H1 (cell line): Measurements from ENCODE around the gene PCID2. TPM values are rescaled to one million over a fixed set of nuclear protein-coding genes. Genes with fewer than 3 reads are reported as not detected.
A peak's percentile ranks its signal among the peaks of the same experiment; 100 is the strongest.

ENCODE experiments used
- CTCF ChIA-PET: fragments of 300-600 bp; sonication (Branson Sonifier 250); formaldehyde crosslinking; loops from one replicate; lab custom pipeline; 2021; ENCODE audit not compliant: partially characterized antibody; lab: Charles Lee
- POLR2A ChIA-PET: fragments of 300-600 bp; sonication (Branson Sonifier 250); formaldehyde crosslinking; loops from one replicate; lab custom pipeline; 2021; ENCODE audit warnings: inconsistent platforms; ENCODE audit not compliant: partially characterized antibody; lab: Charles Lee
- DNase-seq, 2 experiments: peaks; one replicate each; pipeline versions ENCODE4 v3.0.0 to v3.0.0-alpha.2; 2010 to 2022; ENCODE audit warnings: low spot score in 2 of 2, low read depth in 1 of 2, mixed read lengths in 1 of 2
- FAIRE-seq: peaks from 2 replicates; lab custom pipeline; 2011; peaks lifted over from hg19 to GRCh38; lab: Jason Lieb, UNC
- H2AFZ ChIP-seq: 2 replicates; pipeline ENCODE4 v1.8.1; 2012; ENCODE audit warnings: low read length, inconsistent platforms
- H2AK5ac ChIP-seq: 2 replicates; pipeline ENCODE4 v1.6.1; 2013; ENCODE audit warnings: low read depth, low read length
- H2BK120ac ChIP-seq: replicated peaks from 2 replicates; pipeline ENCODE3; 2013; ENCODE audit warnings: low read depth, low read length, inconsistent platforms
- H2BK12ac ChIP-seq: 2 replicates; pipeline ENCODE4 v1.6.1; 2013; ENCODE audit warnings: low read depth, low read length
- H2BK15ac ChIP-seq: 2 replicates; pipeline ENCODE4 v1.6.1; 2013; ENCODE audit warnings: low read length
- H2BK20ac ChIP-seq: 2 replicates; pipeline ENCODE4 v1.6.1; 2013; ENCODE audit warnings: low read length
- H2BK5ac ChIP-seq: 2 replicates; pipeline ENCODE4 v1.6.1; 2013; ENCODE audit warnings: low read depth, low read length
- H3K14ac ChIP-seq: 2 replicates; pipeline ENCODE4 v1.6.1; 2013; ENCODE audit warnings: inconsistent platforms; ENCODE audit not compliant: insufficient read length
- H3K18ac ChIP-seq: 2 replicates; pipeline ENCODE4 v1.6.1; 2013; ENCODE audit warnings: low read length; ENCODE audit errors: extremely low read depth
- H3K23ac ChIP-seq: 2 replicates; pipeline ENCODE4 v1.6.1; 2013; ENCODE audit warnings: inconsistent platforms; ENCODE audit not compliant: insufficient read length
- H3K23me2 ChIP-seq: 2 replicates; pipeline ENCODE4 v1.6.1; 2013; ENCODE audit warnings: low read depth, low read length
- H3K27ac ChIP-seq: 2 replicates; pipeline ENCODE4 v1.6.1; 2011; ENCODE audit warnings: low read depth, low read length, inconsistent platforms
- H3K27me3 ChIP-seq, 4 experiments: replicated peaks in 1 of 4; 1 replicate in 1 of 4; 2 replicates in 3 of 4; pipeline versions ENCODE4 v1.6.1 to v1.8.1; 2011 to 2013; ENCODE audit warnings: low read length in 3 of 4, mild to moderate bottlenecking in 3 of 4, inconsistent platforms in 2 of 4, mixed read lengths in 2 of 4, moderate library complexity in 1 of 4; ENCODE audit not compliant: control insufficient read depth in 3 of 4, insufficient read depth in 3 of 4; ENCODE audit errors: extremely low read depth in 1 of 4
- H3K36me3 ChIP-seq, 4 experiments: 2 replicates each; pipeline versions ENCODE4 v1.6.1 to v1.8.1; 2011 to 2013; ENCODE audit warnings: mild to moderate bottlenecking in 4 of 4, low read length in 3 of 4, moderate library complexity in 2 of 4, control low read depth in 1 of 4, inconsistent platforms in 1 of 4; ENCODE audit not compliant: insufficient read depth in 4 of 4, control insufficient read depth in 2 of 4
- H3K4ac ChIP-seq: replicated peaks from 2 replicates; pipeline ENCODE3; 2013; ENCODE audit warnings: low read length, low read depth, mixed read lengths, inconsistent platforms; ENCODE audit not compliant: insufficient read length
- H3K4me1 ChIP-seq, 4 experiments: replicated peaks in 1 of 4; 1 replicate in 1 of 4; 2 replicates in 3 of 4; pipeline versions ENCODE4 v1.6.1 to v1.8.1; 2011 to 2013; ENCODE audit warnings: low read length in 3 of 4, inconsistent platforms in 2 of 4, mixed read lengths in 1 of 4; ENCODE audit not compliant: insufficient read depth in 4 of 4, control insufficient read depth in 3 of 4
- H3K4me2 ChIP-seq, 2 experiments: 2 replicates each; pipeline versions ENCODE4 v1.6.1 to v1.8.1; 2011 to 2013; ENCODE audit warnings: low read depth in 2 of 2, low read length in 2 of 2, control low read depth in 1 of 2, inconsistent platforms in 1 of 2, mild to moderate bottlenecking in 1 of 2; ENCODE audit not compliant: insufficient read depth in 1 of 2
- H3K4me3 ChIP-seq, 4 experiments: fragments of 200-600, 300-600 bp in 1 of 4; sonication (generic), shearing (Covaris generic), sonication (Bioruptor Twin) in 1 of 4; 2 replicates each; pipeline versions ENCODE4 v1.5.1 to v1.8.1; 2011 to 2016; ENCODE audit warnings: low read length in 4 of 4, low read depth in 3 of 4, control low read depth in 2 of 4, inconsistent platforms in 2 of 4, mild to moderate bottlenecking in 2 of 4, mixed read lengths in 1 of 4, moderate library complexity in 1 of 4; ENCODE audit not compliant: insufficient read depth in 2 of 4; ENCODE audit errors: extremely low read depth in 1 of 4
- H3K56ac ChIP-seq: replicated peaks from 2 replicates; pipeline ENCODE3; 2013; ENCODE audit warnings: low read depth, mild to moderate bottlenecking, mixed read lengths, low read length, inconsistent platforms; ENCODE audit not compliant: insufficient read length
- H3K79me1 ChIP-seq: 2 replicates; pipeline ENCODE4 v1.6.1; 2013; ENCODE audit warnings: low read depth, low read length, control low read depth
- H3K79me2 ChIP-seq, 2 experiments: 2 replicates each; pipeline versions ENCODE4 v1.6.1 to v1.8.1; 2012 to 2013; ENCODE audit warnings: low read length in 2 of 2, mild to moderate bottlenecking in 2 of 2, inconsistent platforms in 1 of 2; ENCODE audit not compliant: insufficient read depth in 2 of 2, control insufficient read depth in 1 of 2
- H3K9ac ChIP-seq, 4 experiments: replicated peaks in 1 of 4; 1 replicate in 1 of 4; 2 replicates in 3 of 4; pipeline versions ENCODE4 v1.6.1 to v1.8.1; 2011 to 2013; ENCODE audit warnings: low read depth in 3 of 4, low read length in 3 of 4, control low read depth in 2 of 4, mild to moderate bottlenecking in 2 of 4, moderate library complexity in 2 of 4, inconsistent platforms in 1 of 4; ENCODE audit errors: extremely low read depth in 1 of 4
- H3K9me3 ChIP-seq, 2 experiments: 2 replicates each; pipeline versions ENCODE4 v1.6.1 to v1.8.1; 2012 to 2013; ENCODE audit warnings: mild to moderate bottlenecking in 2 of 2, moderate library complexity in 2 of 2, control low read depth in 1 of 2, inconsistent platforms in 1 of 2, low read depth in 1 of 2, low read length in 1 of 2, mixed read lengths in 1 of 2; ENCODE audit not compliant: insufficient read depth in 2 of 2
- H4K20me1 ChIP-seq, 2 experiments: replicated peaks in 1 of 2; 2 replicates each; pipeline versions ENCODE3 to v1.8.1; 2011 to 2013; ENCODE audit warnings: inconsistent platforms in 2 of 2, low read length in 2 of 2, mild to moderate bottlenecking in 1 of 2; ENCODE audit not compliant: insufficient read depth in 2 of 2, control insufficient read depth in 1 of 2
- H4K5ac ChIP-seq: 2 replicates; pipeline ENCODE4 v1.6.1; 2013; ENCODE audit warnings: low read length, low read depth, mixed read lengths, inconsistent platforms; ENCODE audit not compliant: insufficient read length
- H4K8ac ChIP-seq: 2 replicates; pipeline ENCODE4 v1.8.0; 2013; ENCODE audit warnings: mild to moderate bottlenecking, moderate library complexity, low read length, inconsistent platforms; ENCODE audit not compliant: insufficient read depth; ENCODE audit errors: extremely low read depth
- H4K91ac ChIP-seq: replicated peaks from 2 replicates; pipeline ENCODE3; 2013; ENCODE audit warnings: low read length, mixed read lengths, inconsistent platforms; ENCODE audit not compliant: insufficient read length
- ATF3 ChIP-seq: IDR thresholded peaks from 2 replicates; pipeline ENCODE4 v1.6.1; 2011; ENCODE audit warnings: low read depth, mild to moderate bottlenecking, low read length; ENCODE audit not compliant: insufficient read depth
- EP300 ChIP-seq, 2 experiments: IDR thresholded peaks; 1 replicate in 1 of 2; 2 replicates in 1 of 2; pipeline ENCODE4 v1.6.1; 2011 to 2012; ENCODE audit warnings: low read depth in 2 of 2, low read length in 2 of 2, mild to moderate bottlenecking in 2 of 2, borderline replicate concordance in 1 of 2, inconsistent platforms in 1 of 2, moderate library complexity in 1 of 2
- GTF2F1 ChIP-seq: IDR thresholded peaks from 2 replicates; pipeline ENCODE4 v1.6.1; 2012; ENCODE audit warnings: low read depth, low read length, improper control_type of control experiment, borderline replicate concordance
- KDM5A ChIP-seq: fragments of 200-600 bp; IDR thresholded peaks from 2 replicates; pipeline ENCODE4 v1.7.1; 2012; ENCODE audit warnings: mild to moderate bottlenecking, low read length, inconsistent platforms, mixed read lengths
- PHF8 ChIP-seq: fragments of 200-600 bp; sonication (generic); conservative IDR thresholded peaks from 2 replicates; pipeline ENCODE4 v1.7.1; 2012; ENCODE audit warnings: low read depth, mild to moderate bottlenecking, inconsistent platforms, low read length, moderate library complexity
- POU5F1 ChIP-seq: IDR thresholded peaks from 2 replicates; pipeline ENCODE4 v1.6.1; 2011; ENCODE audit warnings: low read depth, mild to moderate bottlenecking, low read length, moderate library complexity
- SRF ChIP-seq: IDR thresholded peaks from 2 replicates; pipeline ENCODE4 v1.6.1; 2011; ENCODE audit warnings: mild to moderate bottlenecking, low read depth, low read length, moderate library complexity
- USF2 ChIP-seq: IDR thresholded peaks from 2 replicates; pipeline ENCODE4 v1.6.1; 2011; ENCODE audit warnings: low read length, improper control_type of control experiment
- ZNF274 ChIP-seq: IDR thresholded peaks from 2 replicates; pipeline ENCODE4 v1.7.0; 2012; ENCODE audit warnings: low read length, borderline replicate concordance; ENCODE audit errors: extremely low read depth
- WGBS, 2 experiments: shearing (Covaris generic) in 1 of 2; methylation state at CpG; one replicate each; pipeline versions ENCODE4 v1.1.6 to v1.1.7; 2013 to 2015; ENCODE audit warnings: low lambda C conversion rate in 2 of 2, mixed read lengths in 2 of 2, inconsistent platforms in 1 of 2, low coverage in 1 of 2, missing lambda C conversion rate in 1 of 2; ENCODE audit not compliant: insufficient replicate concordance in 2 of 2, insufficient coverage in 1 of 2, insufficient read length in 1 of 2; ENCODE audit errors: extremely low coverage in 1 of 2, missing lambda C conversion rate in 1 of 2; 5-methylcytosine and 5-hydroxymethylcytosine counted together
- polyA plus RNA-seq, 7 experiments: library from polyadenylated mRNA; depleted of rRNA in 3 of 7; stranded (reverse) in 5 of 7; unstranded in 2 of 7; fragments of >200 nt in 5 of 7; fragments of 200-250 nt in 2 of 7; gene quantifications; 1 replicate in 5 of 7; 2 replicates in 1 of 7; 4 replicates in 1 of 7; pipeline versions ENCODE4 v1.2.1 to v1.2.3, GENCODE V29; 2011 to 2013; ENCODE audit warnings: missing spikeins in 2 of 7, mixed read lengths in 2 of 7
- total RNA-seq: library from RNA; stranded (reverse); fragmentation: NEBNext Ultra II Directional; extraction: Animal tissue kit (Norgen Biotek cat#: 25700); gene quantifications from 2 replicates; pipeline ENCODE4 v1.2.1, GENCODE V29; 2021

The PCID2 gene
- total and polyA plus RNA-seq, 2 of the 8 experiments (the other 6 are each of a cell fraction or from before 2014, with no cell fraction given), result 72.4 to 72.8 TPM

GRCh38 chr13:113129921-113130750, 78.3 kb downstream of the PCID2 start:
- Histone ChIP-seq H3K4me1 (peaks cover 0 to 6% (median 0%) of the 10 kb centered on the region in 4 experiments; a peak in 2 of 7 replicates), H3K27me3 (no peaks in the 10 kb centered on the region), H3K23ac (no peak overlapping the region), H2AFZ (no peak overlapping the region), H2BK20ac (no peak overlapping the region), H3K18ac (no peak overlapping the region), H3K14ac (no peak overlapping the region), H4K8ac (peak overlapping the region; percentile 63; the same call in 1 of the 2 replicates), H3K4me2 (no peak overlapping the region), H2BK12ac (peak overlapping the region; percentile 60; the same call in 1 of the 2 replicates), H2AK5ac (no peak overlapping the region), H3K23me2 (no peaks in the 10 kb centered on the region), H4K20me1 (no peaks in the 10 kb centered on the region), H3K56ac (no peak overlapping the region), H3K9me3 (no peaks in the 10 kb centered on the region), H4K91ac (no peak overlapping the region), H3K4me3 (no peak overlapping the region), H3K79me2 (no peaks in the 10 kb centered on the region), H3K9ac (no peak overlapping the region), H3K79me1 (no peaks in the 10 kb centered on the region), H3K36me3 (no peaks in the 10 kb centered on the region), H2BK120ac (no peak overlapping the region), H4K5ac (no peak overlapping the region), H3K4ac (no peak overlapping the region), H3K27ac (no peak overlapping the region), H2BK15ac (peak overlapping the region; percentile 31; the same call in 1 of the 2 replicates), H2BK5ac (no peak overlapping the region; the same call in 1 of the 2 replicates)
- POLR2A ChIA-PET, result interaction anchor here (0.7 to 2.0 kb wide), 3 partner anchors 13 to 502 kb away, joined by 3 to 4 read pairs (median 4); no protein-coding TSS in a partner anchor
- 93% methylated on average over 45 of the region's 60 CpGs; no CpG with 5 or more reads in 1 of the 2 experiments for WGBS, 2 experiments
- FAIRE-seq (no peak), DNase-seq (no peak)
- CTCF ChIA-PET, result interaction anchor here (1.8 kb wide), 1 partner anchor 13 kb away, joined by 6 read pairs; no protein-coding TSS in a partner anchor
- TF ChIP-seq KDM5A (no peak), SRF (no peak), EP300 (IDR thresholded peaks at IDR 0.05; ENCODE audit: borderline replicate concordance in 1 of 2, low read depth in 2 of 2, low read length in 2 of 2) (no peak), PHF8 (no peak), GTF2F1 (no peak), ZNF274 (no peak), USF2 (no peak), POU5F1 (no peak), ATF3 (no peak)
